ENCODE results near the gene FOXA1.

The FOXA1 gene

DNA sequence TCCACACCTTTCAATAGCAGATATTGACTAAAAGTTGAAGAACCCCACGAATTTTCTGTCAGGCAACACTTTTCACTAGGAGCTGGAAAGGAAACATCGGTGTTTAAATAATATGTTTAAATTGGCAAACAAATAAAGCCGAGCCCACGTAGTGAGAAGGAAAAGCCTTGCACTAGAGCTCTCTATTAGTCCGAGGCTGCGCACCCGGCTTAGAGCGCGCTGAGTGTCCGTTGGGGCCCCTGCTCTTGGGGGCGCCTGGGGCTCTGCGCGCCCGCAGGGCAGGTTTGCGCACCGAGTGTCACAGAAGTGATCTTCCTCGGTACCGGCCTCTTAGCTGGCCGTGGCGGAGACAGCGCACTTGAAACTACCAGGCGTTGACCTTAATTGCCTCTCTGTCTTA lies 6.8 kb upstream of the FOXA1 start:
- no peak for DNase-seq

DNA sequence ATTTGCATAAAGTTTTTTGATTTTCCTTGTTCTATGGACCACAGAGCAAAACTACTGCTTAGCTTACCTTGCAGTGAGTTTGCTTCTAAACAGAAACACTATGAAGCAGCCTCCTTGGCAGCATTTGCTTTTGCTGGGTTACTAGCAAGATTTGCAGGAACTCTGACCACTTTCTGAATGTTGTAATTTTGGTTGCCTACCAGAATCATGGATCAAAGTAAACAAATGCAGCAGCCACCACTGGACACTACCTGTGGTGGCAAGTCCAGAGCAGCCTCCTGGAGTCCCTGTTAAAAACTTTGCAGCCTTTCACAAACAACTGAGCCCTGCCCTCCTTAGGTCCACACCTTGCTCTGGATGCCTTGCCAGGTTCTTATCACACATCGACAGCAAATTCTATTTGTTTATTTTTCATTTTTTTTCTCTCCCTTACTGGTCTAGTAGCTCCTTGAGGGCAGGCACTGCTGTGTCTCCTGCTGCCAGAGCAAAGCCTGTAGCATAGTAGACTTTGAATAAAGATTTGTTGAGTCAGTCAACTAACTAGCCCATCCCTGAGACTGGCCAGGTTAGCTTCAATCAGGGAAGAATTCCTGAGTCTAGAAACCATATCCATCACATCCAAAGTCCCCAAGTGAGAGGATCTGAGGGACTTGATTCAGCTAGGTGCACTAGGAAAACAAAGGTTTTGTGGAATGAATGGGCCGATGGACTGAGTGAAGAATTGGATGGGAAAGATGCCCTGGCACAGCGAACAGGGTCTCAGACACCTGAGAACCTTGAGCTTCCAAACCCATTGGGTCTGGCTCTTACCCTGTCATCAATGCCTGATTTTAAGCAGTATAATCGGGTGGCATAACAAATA lies 6.1 kb upstream of the FOXA1 start:
- DNase-seq: no peak

DNA sequence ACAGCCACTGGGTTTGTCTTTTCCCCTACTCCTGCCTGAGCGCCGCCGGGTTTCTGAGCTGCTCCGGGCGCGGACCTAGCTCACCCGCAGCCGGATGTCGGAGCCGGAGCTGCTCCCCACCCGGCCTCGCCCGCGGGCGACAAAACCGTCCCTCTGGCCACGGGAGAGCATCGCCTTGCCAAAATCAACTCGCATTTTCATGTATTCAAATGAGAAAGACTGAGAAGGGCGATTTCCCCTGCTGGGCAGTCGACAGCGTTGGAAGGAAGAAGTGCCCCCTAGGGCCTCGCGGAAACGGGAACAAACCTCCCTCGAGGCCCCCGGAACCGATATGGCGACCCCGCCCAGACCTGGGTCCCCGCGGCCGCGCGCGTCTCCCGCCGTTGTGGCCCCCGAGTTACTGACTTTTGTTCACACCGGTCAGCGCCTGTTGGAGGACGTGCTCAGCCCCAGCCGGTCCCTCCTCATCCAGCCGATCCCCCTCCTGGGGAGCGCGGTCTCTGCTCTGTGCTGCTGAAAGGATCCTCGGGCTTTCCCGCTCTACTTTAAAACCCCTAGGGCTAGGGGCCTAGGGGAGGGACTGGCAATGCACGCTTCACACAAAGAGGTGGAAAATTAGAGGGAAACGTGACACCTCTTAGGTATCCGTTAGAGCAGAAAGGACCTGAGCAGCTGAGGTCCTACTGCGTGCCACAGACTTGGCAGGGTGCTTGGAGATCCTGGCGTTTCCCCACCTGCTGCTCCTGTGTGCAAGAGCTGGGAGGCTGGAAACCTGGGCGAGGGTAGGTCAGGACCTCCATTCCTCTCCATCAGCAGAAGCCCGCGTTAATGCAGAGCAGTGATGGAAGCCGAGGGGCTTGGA lies 4.7 kb upstream of the FOXA1 start:
- no peak for DNase-seq

DNA sequence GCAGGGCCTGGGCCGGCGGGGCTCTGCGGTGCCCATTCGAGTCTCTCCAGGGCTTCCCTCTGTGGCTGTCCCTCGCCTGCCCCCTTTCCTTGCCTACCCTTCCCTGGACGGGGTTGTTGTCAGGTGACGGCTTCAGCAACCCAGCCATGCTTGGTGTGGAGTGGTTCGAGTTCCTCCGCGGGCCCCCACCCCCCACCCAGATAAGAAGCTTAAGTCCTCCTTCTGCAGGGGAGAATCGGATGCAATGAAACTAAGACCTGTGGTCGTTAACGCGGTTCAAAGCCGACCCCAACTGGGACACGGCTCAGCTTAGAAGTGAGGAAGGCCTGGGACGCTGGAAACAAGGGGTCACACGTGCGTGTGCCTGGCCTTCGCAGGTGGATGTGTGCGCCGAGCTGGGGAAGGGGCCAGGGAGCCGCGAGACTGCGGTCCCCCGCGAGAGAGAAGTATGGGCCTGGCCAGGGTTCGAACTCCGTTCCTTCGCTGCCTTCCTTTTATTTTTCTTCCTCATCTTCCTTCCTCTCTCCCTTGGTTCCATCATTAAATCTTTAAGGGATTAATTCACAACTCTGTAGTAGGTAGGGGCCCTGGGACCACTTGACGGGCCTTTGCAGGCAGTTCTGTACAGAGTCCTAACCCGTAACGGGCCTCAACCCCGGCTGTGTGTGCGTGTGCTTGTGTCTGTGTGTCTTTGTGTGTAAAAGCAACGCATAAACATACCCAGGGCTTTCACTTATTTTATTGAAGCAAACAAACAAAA lies 3.9 kb upstream of the FOXA1 start:
- no peak for DNase-seq

DNA sequence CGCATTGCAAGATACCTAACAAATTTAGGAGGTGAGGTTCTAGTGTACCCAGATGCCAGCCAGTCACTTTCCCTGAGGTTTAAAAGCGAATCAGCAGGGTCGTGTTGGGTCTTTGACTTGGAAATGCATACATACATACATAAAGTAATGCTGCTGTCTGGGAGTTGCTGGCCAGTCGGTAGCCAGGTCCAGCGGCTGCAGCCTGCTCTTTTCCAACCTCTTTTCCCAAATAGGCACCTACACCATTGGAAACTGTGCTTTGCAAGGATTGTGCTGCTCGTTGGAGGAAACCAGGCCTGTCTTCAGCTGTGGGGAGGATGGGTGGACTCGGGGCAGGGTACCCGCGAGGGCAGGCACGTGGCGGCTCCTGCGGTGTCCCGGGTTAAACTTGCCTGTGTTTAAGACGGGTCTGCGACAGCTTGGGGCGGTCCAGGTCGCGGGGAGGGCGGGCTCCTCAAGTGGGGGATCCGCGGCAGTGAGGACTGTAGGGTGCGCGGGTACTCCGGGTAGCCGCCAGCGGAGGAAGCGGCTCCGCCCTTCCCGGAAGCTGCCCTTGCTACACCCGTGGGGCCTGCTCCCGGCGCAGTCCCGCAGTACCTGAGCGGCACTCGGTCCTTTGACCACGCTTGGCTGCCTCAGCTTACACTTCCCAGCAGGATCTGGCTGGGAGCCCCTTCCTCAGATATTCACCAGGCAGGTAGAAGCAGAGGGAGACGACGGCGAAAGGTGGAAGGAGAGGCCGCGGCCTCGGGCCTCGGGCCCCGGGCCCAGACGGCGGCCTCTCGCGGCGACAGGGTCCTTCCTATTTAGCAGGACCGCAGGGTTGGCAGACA lies 3.1 kb upstream of the FOXA1 start:
- no peak for DNase-seq

DNA sequence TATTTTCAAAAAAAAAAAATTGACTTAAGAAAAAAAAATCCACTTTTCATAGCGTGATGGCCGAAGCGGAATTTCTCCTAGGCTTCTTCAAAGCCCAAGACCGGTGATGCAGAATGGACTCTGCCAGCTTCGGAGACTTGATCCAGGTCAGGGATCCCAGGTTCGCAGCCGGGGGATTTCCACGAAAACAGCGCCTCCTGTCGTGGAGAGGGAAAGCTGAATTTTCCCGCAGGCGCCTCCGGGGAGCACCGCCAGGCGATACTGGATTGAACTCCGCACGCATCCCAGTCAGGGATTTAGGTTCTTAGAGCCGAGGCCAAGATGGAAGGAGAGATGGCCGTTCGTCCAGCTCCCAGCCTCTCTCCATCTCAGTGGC lies 2.5 kb upstream of the FOXA1 start:
- DNase-seq: no peak

DNA sequence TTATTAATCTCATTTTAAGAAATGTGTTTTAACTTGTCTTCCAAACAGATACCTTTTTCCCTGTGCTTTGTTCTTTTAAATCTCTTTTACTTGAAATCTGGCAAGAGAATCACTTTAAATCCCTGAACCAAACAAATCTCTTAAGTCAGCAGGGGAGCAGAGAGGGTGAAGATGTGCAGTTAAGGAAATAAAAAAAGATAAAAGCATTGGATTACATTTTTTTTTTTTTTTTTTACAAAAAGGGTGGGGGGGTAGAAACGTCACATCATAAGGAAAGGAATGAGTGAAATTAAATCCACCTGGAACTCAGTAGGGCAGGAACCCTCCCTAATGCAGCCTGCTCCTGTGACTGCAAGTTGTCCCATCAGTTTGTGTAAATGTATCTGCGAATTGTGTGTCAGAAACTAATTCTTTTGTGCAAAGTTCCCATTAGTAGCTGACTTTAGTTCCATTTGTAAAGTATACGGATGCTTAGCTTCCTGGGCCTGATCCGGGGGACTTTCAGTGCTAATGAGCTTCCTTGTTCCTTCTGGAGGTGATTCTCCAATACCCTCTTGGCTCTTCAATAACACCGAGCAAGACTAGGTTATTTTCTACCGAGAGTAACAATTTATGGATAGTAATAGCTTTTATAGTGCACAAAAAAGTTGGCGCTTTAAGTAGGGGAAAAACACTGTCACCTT lies 1.9 kb upstream of the FOXA1 start:
- no peak for DNase-seq

DNA sequence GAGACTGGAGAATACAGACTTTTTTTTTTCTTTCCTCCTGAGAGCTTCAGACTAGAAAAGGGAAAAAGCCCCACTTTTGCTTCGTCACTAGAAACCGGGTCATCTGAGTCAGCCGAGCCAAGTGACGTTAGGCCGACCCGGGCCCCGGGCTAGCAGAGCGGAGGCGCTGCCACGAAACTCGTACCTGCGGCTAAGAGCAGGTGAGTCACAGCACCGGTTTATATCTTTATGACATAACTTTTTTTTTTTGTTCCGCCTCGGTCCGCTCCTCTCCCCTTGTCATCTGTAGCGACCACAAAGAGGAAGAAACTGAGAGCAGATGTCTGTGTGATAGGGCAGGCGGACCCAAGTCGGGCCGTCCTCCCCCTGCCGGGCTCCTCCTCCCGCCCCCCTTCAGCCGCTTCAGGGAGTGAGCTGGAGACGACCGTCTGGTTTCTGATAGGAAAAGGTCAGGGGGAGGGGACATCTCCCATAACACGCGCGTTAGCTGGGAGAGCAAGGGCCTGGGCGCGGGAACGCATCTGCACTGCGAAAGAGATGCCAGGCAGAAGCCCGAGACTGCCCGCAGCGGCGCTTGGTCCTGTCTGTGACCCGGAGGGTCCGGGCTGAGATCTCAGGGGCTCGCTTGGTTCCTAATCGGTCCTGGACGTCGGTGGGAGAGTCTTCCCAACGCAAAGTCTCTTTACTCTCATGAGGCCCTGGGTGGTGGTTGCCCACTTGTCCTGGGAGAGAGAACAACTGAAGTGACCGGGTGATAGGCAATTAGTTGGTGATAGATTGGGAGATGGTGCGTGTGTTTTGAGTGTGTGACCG lies 966 bp upstream of the FOXA1 start:
- DNase-seq: peak; percentile 23

DNA sequence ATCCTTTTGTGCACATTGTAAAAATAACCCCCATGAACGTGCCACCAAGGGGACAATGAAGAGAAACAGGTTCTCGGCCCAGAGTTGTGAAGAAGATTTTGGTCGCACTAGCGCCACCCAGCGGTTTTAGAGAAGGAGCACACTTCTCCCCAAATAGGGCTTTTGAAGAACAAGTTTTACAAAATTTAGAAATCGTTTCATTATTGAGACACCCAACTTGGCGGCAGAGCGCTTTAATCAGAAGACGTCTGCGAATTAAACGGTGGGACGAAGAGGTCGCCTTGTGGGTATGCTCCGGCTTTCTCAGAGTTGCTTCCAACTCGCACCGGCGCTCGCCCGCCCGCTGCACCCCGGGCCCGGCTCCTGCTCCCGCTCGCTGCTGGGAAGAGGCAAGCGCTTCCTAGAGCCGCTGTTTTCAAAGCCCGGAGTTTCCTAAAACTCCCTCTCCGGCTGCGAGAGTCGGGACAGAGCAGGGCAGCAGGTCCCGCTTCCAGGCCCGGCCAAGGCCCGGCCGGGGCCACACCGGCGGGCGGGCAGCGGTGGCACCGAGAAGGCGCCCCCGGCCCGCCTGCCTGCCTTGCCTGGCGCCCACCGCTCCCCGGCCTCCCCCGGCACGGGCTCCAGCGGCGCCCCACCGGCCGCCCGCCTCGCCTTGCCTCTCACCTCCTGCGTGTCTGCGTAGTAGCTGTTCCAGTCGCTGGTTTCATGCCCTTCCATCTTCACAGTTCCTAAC lies 645 bp downstream of the FOXA1 start:
- DNase-seq: peak; percentile 25

DNA sequence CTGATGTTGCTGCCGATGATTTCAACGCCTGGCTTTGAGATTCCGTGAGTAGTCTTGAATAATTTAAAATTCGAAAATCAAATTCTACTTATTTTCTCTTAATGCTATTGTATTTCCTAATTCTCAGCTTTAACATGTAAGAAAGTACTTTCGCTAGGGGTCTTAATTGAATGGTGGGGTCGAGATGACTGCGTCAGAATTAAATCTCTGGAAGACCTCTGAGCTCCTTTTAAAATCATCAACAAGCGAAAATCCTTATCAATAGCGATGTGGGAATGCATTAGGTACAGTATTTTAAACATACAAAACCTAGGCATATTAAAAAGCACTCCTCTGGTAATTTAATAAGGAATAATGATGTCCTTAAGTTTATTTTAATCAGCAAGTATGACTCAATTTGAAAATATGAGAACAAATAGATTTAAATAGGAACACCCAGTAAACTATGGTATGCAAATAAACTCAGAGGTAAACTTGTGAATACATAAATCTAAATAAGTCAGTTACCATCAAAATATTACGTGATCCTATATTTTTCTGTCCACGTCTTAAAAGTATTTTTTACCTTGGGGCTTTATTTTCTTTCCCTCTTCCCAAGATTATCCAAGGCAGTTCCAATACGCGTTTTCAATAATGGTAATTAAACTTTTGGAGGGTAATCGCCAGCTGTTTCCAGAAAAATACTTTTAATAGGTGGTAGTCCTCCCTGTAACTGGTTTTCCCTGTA lies 1.4 kb downstream of the FOXA1 start:
- no peak for DNase-seq

DNA sequence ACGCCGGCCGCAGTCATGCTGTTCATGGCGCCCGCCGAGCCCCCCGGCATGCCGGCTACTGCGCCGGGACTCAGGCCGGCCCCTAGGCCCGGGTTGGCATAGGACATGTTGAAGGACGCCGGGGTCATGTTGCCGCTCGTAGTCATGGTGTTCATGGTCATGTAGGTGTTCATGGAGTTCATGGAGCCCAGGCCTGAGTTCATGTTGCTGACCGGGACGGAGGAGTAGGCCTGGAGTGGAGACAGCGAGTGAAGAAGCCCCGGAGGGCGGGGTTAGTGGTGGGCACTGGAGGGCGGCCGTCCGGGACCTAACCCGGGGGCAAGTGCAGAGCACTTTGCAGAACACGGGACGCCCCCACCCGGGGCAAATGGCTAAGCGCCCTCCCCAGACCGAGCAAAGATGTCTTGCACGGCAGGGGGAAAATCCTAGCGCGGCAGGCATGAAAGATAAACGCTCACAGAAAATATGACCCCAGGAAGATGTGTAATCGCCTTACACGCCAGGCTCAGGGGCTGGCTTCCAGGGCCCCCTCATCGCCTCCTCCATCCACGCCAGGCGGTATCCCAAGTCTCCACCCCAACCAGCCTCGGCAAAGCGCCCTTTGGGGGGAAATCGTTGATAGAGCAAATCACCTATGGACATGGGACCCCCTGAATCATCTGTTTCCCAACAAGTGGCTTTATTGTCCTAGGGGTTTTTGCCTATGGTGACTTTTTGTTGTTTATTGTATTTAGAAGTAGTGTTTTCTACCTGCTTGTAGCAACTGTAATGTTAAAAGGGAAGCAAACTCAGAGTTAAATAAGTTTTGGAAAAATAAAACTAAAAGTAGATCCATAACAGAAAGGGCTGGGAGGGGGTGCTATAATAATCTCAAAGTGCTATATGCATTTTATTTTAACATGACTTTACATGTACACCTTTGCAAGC lies 2.3 kb downstream of the FOXA1 start:
- DNase-seq: no peak

DNA sequence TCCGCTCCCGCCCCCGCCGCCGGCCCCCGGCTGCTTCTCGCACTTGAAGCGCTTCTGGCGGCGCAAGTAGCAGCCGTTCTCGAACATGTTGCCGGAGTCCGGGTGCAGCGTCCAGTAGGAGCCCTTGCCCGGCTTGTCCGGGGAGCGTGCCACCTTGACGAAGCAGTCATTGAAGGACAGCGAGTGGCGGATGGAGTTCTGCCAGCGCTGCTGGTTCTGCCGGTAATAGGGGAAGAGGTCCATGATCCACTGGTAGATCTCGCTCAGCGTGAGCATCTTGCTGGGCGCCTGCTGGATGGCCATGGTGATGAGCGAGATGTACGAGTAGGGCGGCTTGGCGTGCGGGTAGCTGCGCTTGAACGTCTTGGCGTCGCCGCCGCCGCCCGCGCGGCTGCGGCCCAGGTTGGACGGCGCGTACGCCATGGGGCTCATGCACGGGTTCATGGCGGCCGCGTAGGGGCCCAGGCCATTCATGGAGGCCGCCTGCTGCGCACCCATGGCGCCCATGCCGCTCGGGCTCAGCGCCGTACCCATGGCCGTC lies 3.0 kb downstream of the FOXA1 start:
- DNase-seq: no peak

DNA sequence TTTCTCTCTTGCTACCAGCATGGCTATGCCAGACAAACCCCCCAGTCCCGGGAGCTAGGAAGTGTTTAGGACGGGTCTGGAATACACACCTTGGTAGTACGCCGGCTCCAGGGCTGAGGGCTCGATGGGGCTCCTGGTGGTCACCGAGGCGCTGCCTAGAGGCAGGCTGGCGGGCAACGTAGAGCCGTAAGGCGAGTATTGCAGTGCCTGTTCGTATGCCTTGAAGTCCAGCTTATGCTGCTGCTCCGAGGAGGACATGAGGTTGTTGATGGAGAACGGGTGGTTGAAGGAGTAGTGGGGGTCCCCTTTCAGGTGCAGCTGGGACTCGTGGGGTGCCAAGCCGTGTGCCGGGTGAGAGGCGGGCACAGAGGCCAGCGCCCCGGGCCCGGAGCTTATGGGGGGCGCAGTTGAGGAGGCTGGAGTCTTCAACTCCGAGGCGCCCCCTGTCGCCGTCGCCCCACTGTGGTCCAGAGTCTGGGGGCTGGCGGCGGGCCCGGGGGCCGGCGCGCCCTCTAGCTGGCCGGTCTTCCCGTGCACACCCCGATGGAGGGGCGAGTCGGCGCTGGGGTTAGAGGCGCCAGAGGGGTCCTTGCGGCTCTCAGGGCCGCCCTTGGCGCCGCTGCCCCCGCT lies 3.6 kb downstream of the FOXA1 start:
- no peak for DNase-seq

DNA sequence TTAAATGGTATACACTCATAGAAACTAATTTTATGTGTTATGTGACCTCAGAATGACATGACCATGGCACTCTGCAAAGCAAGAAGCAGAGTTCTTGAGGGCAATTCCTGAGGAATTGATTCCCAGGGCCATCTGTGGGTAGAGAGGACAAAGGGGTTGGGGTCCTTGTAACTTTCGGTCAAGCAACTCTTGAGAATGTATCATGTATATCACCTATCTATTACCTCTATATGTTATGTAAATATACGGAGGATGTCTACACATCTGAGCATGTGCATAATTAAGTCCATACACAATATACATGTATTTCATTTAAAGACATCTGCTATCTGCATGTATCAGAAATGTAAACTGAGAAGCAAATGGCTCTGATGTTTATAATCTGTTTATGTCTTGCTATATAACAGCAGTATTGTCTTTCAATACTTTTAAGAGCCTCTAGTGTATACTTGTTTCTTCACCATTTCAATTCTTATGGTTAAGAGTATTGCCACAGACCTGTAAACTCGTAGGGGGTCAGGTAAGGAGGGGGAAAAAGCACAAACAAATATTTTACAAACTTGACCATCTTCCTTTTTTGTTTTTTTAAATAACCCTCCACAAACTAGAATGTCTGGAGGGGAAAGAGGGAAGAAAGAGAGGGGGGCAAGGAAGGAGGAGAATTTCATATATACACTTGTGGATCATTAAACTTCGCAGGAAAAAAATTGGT lies 4.5 kb downstream of the FOXA1 start:
- DNase-seq: no peak

DNA sequence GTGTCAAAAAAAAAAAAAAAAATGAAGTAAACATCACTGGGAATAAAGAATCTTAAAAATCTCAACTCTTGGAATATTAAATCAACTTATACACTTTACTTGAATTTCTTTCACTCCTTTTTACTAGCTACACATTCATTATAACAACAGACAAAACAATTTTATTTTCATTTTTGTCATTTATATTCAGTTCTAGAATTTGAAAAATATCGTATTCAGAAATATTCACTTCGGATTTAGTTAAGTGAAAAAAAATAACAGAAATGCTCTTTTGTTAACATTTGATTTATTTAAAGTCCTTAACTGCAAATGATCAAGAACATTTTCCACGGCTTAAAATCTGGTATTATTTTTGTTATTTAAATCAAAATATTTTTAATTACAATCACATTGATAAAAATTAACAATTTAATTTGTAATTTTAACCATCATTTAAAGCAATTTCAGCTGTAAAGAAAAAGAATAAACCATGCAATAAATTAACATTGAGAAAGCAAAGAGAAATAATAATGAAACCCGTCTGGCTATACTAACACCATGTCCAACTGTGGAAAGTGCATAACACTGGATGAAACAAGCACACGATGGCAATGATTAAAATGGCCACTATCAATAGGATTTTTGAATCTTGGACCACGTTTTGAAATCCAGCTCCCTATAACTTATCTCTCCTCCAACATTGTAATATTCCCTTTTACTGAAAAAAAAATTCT lies 5.2 kb downstream of the FOXA1 start:
- DNase-seq: no peak
